Gastrocnemius medialis (tissue), 4 donors: ENCODE data around the gene SMIM1.

ENCODE experiments used
- CTCF ChIP-seq, 5 experiments: fragments of 450-650 bp in 3 of 5; fragments of 200-600 bp in 2 of 5; sonication (generic) in 2 of 5; IDR thresholded peaks in 4 of 5; conservative IDR thresholded peaks in 1 of 5; 1 replicate in 4 of 5; 2 replicates in 1 of 5; pipeline ENCODE4 v1.5.1; 2016 to 2019; ENCODE audit warnings: antibody characterized with exemption in 5 of 5, mild to moderate bottlenecking in 3 of 5, moderate library complexity in 3 of 5
- POLR2A ChIP-seq, 2 donors: fragments of 450-650 bp; IDR thresholded peaks; one replicate each; pipeline ENCODE4 v1.6.1; 2017; ENCODE audit warnings: antibody characterized with exemption in 2 of 2, mild to moderate bottlenecking in 2 of 2, moderate library complexity in 2 of 2

- TF ChIP-seq CTCF (IDR thresholded peaks at IDR 0.05 in 4 of 5, conservative IDR thresholded peaks at IDR 0.05 in 1 of 5) (no peak), POLR2A (IDR thresholded peaks at IDR 0.05) (no peak)
These were observed 44.4 kb upstream of the SMIM1 start for GRCh38 chr1:3727825-3728776.
